Kidney (tissue), 14 donors: Measurements from ENCODE around the gene CCDC15. TPM values are rescaled to one million over a fixed set of nuclear protein-coding genes. Genes with fewer than 3 reads are reported as not detected.

Experiments used
- DNase-seq, 5 donors: peaks; one replicate each; pipeline ENCODE4 v3.0.0-alpha.2; 2013 to 2020
- FAIRE-seq: peaks from 2 replicates; lab custom pipeline; 2012; peaks lifted over from hg19 to GRCh38; lab: Jason Lieb, UNC
- H3K27ac ChIP-seq, 2 donors: one replicate each; pipeline ENCODE4 v1.7.0; 2013; ENCODE audit warnings: low read depth in 2 of 2, low read length in 2 of 2, inconsistent platforms in 1 of 2
- H3K27me3 ChIP-seq: one replicate; pipeline ENCODE4 v1.7.1; 2013; ENCODE audit warnings: low read length, inconsistent platforms; ENCODE audit not compliant: control insufficient read depth, insufficient read depth
- H3K36me3 ChIP-seq, 3 donors: one replicate each; pipeline versions ENCODE4 v1.7.0 to v1.7.1; 2013; ENCODE audit warnings: low read length in 3 of 3, control low read depth in 1 of 3, inconsistent platforms in 1 of 3; ENCODE audit not compliant: insufficient read depth in 3 of 3, control insufficient read depth in 2 of 3
- H3K4me1 ChIP-seq, 3 donors: one replicate each; pipeline versions ENCODE4 v1.7.0 to v1.7.1; 2013; ENCODE audit warnings: low read length in 3 of 3, inconsistent platforms in 1 of 3, low read depth in 1 of 3; ENCODE audit not compliant: control insufficient read depth in 2 of 3, insufficient read depth in 2 of 3
- H3K4me3 ChIP-seq, 3 donors: one replicate each; pipeline versions ENCODE4 v1.7.0 to v1.8.1; 2013; ENCODE audit warnings: low read length in 3 of 3, control low read depth in 1 of 3, inconsistent platforms in 1 of 3
- H3K9ac ChIP-seq, 3 donors: one replicate each; pipeline versions ENCODE4 v1.7.0 to v1.7.1; 2013; ENCODE audit warnings: low read length in 3 of 3, control low read depth in 1 of 3, inconsistent platforms in 1 of 3
- H3K9me3 ChIP-seq, 3 donors: one replicate each; pipeline versions ENCODE4 v1.7.0 to v1.7.1; 2013; ENCODE audit warnings: low read length in 3 of 3, control low read depth in 1 of 3, inconsistent platforms in 1 of 3; ENCODE audit not compliant: control insufficient read depth in 2 of 3, insufficient read depth in 1 of 3
- intact Hi-C: fragments of 100-400 bp; cut with DNase I; formaldehyde crosslinking; loops from one replicate; pipeline ENCODE4 v1.11.1; 2022
- polyA plus RNA-seq: library from polyadenylated mRNA; stranded (reverse); fragments of 350-450 nt; fragmentation: Illumina TruSeq; extraction: RNeasy Lipid Tissue Mini Kit (QIAGEN cat#74804); gene quantifications from one replicate; pipeline ENCODE4 v1.2.3, GENCODE V29; 2014; ENCODE audit warnings: low read depth, low replicate concordance; ENCODE audit not compliant: insufficient read depth
- total RNA-seq: library from RNA; stranded (reverse); fragmentation: NEBNext Ultra II Directional; extraction: Animal tissue kit (Norgen Biotek cat#: 25700); gene quantifications from one replicate; pipeline ENCODE4 v1.2.1, GENCODE V29; 2021
- TF ChIP-seq, protein P1 (sequence below): IDR thresholded peaks from 3 replicates; pipeline ENCODE4 v1.5.1; 2012; ENCODE audit warnings: mild to moderate bottlenecking, moderate library complexity, borderline replicate concordance; ENCODE audit not compliant: insufficient read depth; ENCODE audit errors: extremely low read depth
- donor health status: control.
- donor health status: control.
- donor health status: control.
- donor health status: control.
- donor health status: control.
- donor health status: DM: yes; HTN: yes; CAD: no.
- donor health status: Normal renal cell carcinoma (clear cell type).

The CCDC15 gene
- total and polyA plus RNA-seq, 2 donors from 2014 or later, result 0.22 to 1.5 TPM

DNA sequence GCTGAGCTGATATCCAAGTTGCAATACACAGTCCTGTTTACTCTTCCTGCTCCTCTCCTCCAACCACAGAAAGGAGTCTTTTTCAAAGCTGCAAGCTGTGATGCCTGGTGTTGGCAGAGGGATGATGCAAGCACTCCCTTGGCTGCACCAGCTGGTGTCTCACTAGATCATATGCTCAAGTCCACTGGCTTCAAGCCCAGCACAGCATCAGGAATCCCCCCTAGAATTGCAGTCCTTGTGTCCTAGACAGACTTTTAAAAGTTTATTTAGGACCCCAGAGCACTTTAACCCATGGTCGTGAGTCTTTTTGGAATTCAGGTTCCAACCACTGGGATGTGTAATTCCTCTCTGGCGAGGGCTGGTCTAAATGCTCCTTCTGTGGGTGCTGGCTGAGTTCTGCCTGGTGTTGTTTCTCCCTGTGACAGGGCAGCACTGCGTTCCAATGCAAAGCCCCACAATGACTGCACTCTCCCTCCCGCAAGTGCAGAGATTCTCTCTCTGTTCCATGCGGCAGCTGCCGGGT is 36.8 kb upstream of the CCDC15 start:
- Histone ChIP-seq H3K4me1 (peaks cover 0 to 4% (median 0%) of the 10 kb centered on the region in 3 donors), H3K9me3 (no peaks in the 10 kb centered on the region), H3K27ac (no peak overlapping the region), H3K9ac (no peak overlapping the region), H3K27me3 (no peaks in the 10 kb centered on the region), H3K36me3 (no peaks in the 10 kb centered on the region), H3K4me3 (no peak overlapping the region)
- TF ChIP-seq, protein P1, sequence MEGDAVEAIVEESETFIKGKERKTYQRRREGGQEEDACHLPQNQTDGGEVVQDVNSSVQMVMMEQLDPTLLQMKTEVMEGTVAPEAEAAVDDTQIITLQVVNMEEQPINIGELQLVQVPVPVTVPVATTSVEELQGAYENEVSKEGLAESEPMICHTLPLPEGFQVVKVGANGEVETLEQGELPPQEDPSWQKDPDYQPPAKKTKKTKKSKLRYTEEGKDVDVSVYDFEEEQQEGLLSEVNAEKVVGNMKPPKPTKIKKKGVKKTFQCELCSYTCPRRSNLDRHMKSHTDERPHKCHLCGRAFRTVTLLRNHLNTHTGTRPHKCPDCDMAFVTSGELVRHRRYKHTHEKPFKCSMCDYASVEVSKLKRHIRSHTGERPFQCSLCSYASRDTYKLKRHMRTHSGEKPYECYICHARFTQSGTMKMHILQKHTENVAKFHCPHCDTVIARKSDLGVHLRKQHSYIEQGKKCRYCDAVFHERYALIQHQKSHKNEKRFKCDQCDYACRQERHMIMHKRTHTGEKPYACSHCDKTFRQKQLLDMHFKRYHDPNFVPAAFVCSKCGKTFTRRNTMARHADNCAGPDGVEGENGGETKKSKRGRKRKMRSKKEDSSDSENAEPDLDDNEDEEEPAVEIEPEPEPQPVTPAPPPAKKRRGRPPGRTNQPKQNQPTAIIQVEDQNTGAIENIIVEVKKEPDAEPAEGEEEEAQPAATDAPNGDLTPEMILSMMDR, result no peak
- FAIRE-seq, result no peak
- intact Hi-C loops, result no loop called here
- no peak for DNase-seq

DNA sequence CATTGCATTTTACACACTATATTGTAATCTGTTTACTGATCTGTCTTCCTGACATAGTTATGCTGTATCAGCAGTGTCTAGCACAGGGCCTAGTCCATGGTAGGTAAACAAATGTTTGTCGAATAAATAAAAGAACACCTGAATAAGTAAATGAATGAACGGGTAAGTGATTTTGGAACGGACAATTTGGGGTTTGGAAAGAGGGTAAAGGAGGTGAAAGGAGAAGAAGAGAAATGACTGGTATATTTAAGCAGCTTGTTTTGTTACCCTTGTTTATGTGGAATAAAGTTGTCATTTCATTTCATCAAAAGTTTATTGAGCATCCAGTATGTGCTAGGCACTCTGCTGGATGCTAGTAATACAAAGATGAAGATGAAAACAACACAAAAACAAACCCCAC is 35.1 kb upstream of the CCDC15 start, which contains the start of gene HEPN1:
Gene HEPN1 (plus strand): TSS at position 301 of the 400 bp plus-strand sequence.
- TF ChIP-seq, protein P1, result no peak
- H3K36me3 ChIP-seq, result no peaks in the 10 kb centered on the region
- H3K27me3 ChIP-seq, result no peaks in the 10 kb centered on the region
- no peak for DNase-seq
- no peak within 1 kb of the TSS for H3K4me3 ChIP-seq
- no peak for FAIRE-seq
- no peak within 1 kb of the TSS for H3K27ac ChIP-seq
- intact Hi-C loops, result no loop called here
- no peaks in the 10 kb centered on the region for H3K9me3 ChIP-seq
- peaks cover 0 to 4% (median 0%) of the 10 kb centered on the region in 3 donors for H3K4me1 ChIP-seq
- H3K9ac ChIP-seq, result no peak within 1 kb of the TSS

DNA sequence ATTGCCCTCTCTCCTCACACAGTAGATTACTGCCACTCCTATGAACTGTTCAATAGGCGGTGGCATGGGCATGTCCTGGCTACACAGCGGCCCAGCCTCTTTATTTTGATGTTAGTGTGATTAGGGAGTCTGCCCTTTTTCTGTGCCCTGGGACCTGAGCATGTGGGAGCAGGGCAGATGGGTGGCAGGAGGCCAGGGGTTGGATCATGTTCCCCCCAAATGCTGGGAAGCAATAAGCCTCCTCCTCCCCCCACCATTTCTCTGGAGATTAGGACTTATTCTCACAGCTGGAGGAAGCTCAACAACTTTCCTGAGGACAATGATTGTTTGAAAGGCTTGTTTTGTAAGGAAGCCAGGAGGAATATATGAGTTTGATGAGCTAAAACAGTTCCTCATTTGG is 34.1 kb upstream of the CCDC15 start:
- H3K4me1 ChIP-seq, result peaks cover 0 to 4% (median 0%) of the 10 kb centered on the region in 3 donors

More for the DNA sequence above, 34.1 kb upstream of the CCDC15 start:
- FAIRE-seq (no peak), DNase-seq (no peak)
- intact Hi-C loops, result no loop called here
- H3K9me3 ChIP-seq, result no peaks in the 10 kb centered on the region
- TF ChIP-seq, protein P1, result no peak
- no peak overlapping the region for H3K4me3 ChIP-seq
- no peak overlapping the region for H3K27ac ChIP-seq
- no peaks in the 10 kb centered on the region for H3K27me3 ChIP-seq
- no peak overlapping the region for H3K9ac ChIP-seq
- no peaks in the 10 kb centered on the region for H3K36me3 ChIP-seq
